ENCODE data around the gene DSP. TPM values are rescaled to one million over a fixed set of nuclear protein-coding genes. Genes with fewer than 3 reads are reported as not detected.

DSP gene
- total RNA-seq, 1 donor from 2014 or later, result 7.2 TPM

DNA sequence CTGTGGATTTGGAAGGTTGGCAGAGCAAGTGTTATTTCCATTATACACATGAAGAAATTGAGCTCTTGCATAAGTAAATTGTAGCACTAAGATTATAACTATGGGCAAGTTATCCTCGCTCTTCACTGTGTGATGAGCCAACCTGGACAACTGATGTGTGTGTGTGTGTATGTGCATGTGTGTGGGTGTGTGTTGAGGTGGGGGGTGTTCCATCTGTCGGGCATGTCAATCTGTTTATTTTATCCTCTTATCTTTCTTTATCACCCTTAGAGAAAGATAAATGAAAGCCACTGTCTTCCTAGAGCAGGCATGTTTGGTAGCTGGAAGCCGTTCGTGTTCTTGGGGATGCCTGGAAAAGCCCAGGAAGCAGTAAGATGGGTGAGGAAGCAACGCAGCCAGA lies 3.0 kb upstream of the DSP start:
- no peaks in the 10 kb centered on the region for H3K9me3 ChIP-seq
- DNase-seq (ENCODE audit: low spot score in 2 of 2), result no peak
- no peaks in the 10 kb centered on the region for H3K36me3 ChIP-seq
- H3K4me3 ChIP-seq, result no peak overlapping the region
- H3K4me1 ChIP-seq, result peaks cover 8 to 16% of the 10 kb centered on the region in 2 donors
- no peak overlapping the region for H3K27ac ChIP-seq
- intact Hi-C loops (cut with DNase I), result no loop called here
- H3K27me3 ChIP-seq, result peaks cover 12% of the 10 kb centered on the region
- TF ChIP-seq, protein P1, sequence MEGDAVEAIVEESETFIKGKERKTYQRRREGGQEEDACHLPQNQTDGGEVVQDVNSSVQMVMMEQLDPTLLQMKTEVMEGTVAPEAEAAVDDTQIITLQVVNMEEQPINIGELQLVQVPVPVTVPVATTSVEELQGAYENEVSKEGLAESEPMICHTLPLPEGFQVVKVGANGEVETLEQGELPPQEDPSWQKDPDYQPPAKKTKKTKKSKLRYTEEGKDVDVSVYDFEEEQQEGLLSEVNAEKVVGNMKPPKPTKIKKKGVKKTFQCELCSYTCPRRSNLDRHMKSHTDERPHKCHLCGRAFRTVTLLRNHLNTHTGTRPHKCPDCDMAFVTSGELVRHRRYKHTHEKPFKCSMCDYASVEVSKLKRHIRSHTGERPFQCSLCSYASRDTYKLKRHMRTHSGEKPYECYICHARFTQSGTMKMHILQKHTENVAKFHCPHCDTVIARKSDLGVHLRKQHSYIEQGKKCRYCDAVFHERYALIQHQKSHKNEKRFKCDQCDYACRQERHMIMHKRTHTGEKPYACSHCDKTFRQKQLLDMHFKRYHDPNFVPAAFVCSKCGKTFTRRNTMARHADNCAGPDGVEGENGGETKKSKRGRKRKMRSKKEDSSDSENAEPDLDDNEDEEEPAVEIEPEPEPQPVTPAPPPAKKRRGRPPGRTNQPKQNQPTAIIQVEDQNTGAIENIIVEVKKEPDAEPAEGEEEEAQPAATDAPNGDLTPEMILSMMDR (IDR thresholded peaks at IDR 0.05), result no peak

DNA sequence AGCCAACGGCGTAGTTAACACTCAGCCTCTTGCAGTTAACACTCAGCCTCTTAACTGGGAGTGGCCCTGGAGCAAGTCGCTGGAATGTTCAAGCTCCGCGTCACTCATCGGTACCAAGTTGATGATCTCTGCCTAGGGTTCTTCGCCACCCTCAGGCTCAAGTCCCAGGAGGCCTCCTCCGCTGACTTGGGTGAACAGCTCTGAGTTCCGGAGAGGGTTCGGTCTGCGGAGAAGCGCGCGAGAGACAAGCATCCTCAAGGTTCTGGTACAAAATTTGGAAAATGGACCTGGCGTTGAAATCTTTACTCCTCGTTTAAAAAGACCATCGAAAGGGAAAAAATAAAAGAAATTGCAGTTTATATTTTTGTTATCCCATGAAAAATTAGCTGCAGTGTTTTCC lies 876 bp upstream of the DSP start:
- TF ChIP-seq, protein P1 (IDR thresholded peaks at IDR 0.05), result no peak
- intact Hi-C loops (cut with DNase I), result no loop called here
- H3K9me3 ChIP-seq, result no peaks in the 10 kb centered on the region
- H3K27me3 ChIP-seq, result peaks cover 12% of the 10 kb centered on the region
- no peaks in the 10 kb centered on the region for H3K36me3 ChIP-seq
- H3K4me3 ChIP-seq, result peak overlapping the region in 1 of 2 donors; percentile 63
- peaks cover 8 to 16% of the 10 kb centered on the region in 2 donors for H3K4me1 ChIP-seq
- no peak overlapping the region for H3K27ac ChIP-seq
- DNase-seq (ENCODE audit: low spot score in 2 of 2), result no peak

DNA sequence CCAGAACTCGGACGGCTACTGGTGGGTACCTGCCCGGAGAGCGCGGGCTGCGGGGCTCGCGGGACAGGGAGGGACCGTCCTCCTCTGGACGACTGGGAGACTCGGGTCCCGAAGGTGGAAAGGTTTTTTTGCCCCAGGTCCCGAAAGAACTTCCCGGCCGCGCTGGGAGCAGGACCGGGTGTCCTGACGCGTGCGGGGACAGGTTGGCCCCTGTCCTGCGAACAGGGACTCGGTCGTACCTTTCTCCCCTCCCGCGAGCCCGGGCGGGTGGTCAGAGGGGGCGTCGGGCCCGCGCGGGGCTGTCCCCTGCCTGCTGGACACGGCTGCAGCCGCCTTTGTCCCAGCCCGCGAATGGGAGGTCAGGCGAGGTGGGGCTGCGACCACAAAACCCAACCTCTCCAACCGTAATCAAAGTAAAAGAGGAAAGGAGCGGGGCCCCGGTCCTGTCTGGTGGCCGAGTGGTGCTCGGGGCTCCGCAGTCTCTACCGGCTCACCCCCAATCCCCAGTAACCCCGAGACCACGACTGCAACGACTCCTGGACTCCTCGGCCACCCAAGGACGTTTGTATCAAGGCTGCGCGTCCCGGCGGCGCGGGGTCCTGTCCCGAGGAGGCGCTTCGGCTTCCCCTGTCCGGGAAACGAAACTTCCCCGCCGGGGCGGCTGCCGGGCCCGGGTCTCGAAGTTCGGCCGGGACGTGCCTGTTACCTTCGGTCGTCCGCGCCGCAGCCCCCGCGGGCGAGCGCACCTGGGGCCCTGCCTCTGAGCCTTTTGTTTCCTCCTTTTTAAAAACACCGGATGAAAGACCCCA lies 798 bp downstream of the DSP start:
- Histone ChIP-seq H3K4me3 (peak overlapping the region; percentile 63 to 76), H3K27ac (no peak overlapping the region), H3K9me3 (no peaks in the 10 kb centered on the region), H3K4me1 (peaks cover 8 to 16% of the 10 kb centered on the region in 2 donors), H3K27me3 (peaks cover 12% of the 10 kb centered on the region), H3K36me3 (no peaks in the 10 kb centered on the region)
- TF ChIP-seq, protein P1 (IDR thresholded peaks at IDR 0.05), result no peak
- DNase-seq (ENCODE audit: low spot score in 2 of 2), result no peak
- intact Hi-C loops (cut with DNase I), result no loop called here

DNA sequence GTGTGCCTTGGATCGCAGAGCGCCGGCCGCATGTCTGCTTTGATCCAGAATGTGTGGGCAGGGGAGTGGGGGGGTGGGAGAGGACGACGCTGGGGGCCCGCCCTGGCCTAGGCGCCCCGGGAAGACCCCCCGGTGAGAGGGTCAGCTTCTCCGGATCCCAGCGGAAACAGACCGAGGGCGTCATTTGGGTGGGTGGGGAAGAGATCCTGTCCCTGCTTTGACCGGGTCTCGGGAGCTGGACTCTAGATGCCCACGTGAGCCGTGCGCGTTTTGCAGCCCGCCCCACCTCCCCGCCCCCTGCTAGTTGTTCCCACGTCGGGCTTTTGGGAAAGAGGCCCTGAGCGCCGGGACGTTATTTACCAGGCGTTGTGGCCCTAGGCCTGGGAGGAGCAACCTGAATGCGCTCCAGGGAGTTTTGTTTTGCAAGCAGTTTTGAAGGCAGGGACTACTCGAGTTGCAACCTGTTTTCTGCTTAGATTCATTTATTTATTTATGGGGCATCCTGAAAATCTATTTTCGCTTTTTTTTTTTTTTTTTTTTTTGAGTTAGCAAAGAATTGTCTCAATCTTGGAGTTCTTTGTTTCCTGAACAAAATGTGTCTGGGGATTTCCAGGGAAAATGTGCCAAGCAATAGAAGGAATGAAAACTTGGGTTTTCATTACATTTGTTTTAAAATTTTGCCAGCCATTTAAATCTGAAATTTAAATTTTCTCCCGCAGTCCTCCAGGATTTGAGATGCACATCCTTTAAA lies 1.6 kb downstream of the DSP start:
- no peak for DNase-seq (ENCODE audit: low spot score in 2 of 2)
- H3K27ac ChIP-seq, result no peak overlapping the region
- no peaks in the 10 kb centered on the region for H3K9me3 ChIP-seq
- intact Hi-C loops (cut with DNase I), result no loop called here
- peaks cover 12% of the 10 kb centered on the region for H3K27me3 ChIP-seq
- peak overlapping the region; percentile 63 to 76 for H3K4me3 ChIP-seq
- H3K36me3 ChIP-seq, result no peaks in the 10 kb centered on the region
- TF ChIP-seq, protein P1 (IDR thresholded peaks at IDR 0.05), result no peak
- peaks cover 8 to 16% of the 10 kb centered on the region in 2 donors for H3K4me1 ChIP-seq

DNA sequence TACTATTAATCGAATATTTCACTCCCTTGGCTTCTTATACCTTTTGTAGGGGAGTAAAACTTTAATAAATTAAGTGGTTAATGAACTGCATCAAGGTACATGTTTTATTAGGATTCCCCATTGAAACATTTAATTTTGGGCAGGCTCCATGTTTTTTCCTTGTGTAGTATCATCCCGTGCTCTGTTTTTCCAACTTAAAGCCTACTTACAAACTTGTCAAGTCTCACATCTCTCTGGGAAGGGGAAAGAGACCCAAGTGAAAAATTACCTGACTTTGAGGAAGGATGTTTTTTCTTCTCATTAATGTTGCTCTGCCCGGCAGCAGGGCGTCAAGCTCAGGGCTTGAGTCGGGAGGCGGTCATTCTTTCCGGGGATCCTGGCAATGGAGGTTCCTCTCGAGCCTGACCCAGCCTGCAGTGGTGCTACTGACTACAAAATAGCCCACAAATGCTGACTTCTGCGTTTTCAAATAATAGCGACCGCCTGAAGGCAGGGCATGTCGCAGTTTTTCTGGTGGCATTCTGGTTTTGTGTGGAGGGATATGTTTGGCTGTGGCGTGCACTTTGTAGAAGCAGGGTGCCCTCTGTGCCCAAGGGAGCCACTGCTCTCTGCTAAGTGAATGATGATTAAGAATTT lies 2.4 kb downstream of the DSP start:
- no peaks in the 10 kb centered on the region for H3K9me3 ChIP-seq
- TF ChIP-seq, protein P1 (IDR thresholded peaks at IDR 0.05), result no peak
- intact Hi-C loops (cut with DNase I), result no loop called here
- H3K4me3 ChIP-seq, result no peak overlapping the region
- no peak overlapping the region for H3K27ac ChIP-seq
- no peak for DNase-seq (ENCODE audit: low spot score in 2 of 2)
- H3K27me3 ChIP-seq, result peaks cover 12% of the 10 kb centered on the region
- H3K4me1 ChIP-seq, result peaks cover 8 to 16% of the 10 kb centered on the region in 2 donors
- H3K36me3 ChIP-seq, result no peaks in the 10 kb centered on the region
